PFSK-1 (cell line): ENCODE measurements around the gene ARL15.

ENCODE experiments used
- POLR2AphosphoS5 ChIP-seq: IDR thresholded peaks from 2 replicates; pipeline ENCODE4 v1.6.1; 2012; ENCODE audit warnings: low read depth, mild to moderate bottlenecking, control low read depth, low read length, moderate library complexity
- REST ChIP-seq, 2 experiments: IDR thresholded peaks; 2 replicates each; pipeline versions ENCODE4 v1.6.1 to v1.8.0; 2011 to 2012; ENCODE audit warnings: low read depth in 2 of 2, low read length in 2 of 2, control low read depth in 1 of 2, inconsistent platforms in 1 of 2, mild to moderate bottlenecking in 1 of 2, moderate library complexity in 1 of 2; ENCODE audit not compliant: insufficient read depth in 1 of 2
- SIN3A ChIP-seq: IDR thresholded peaks from 2 replicates; pipeline ENCODE4 v1.6.1; 2012; ENCODE audit warnings: mild to moderate bottlenecking, low read length, moderate library complexity, borderline replicate concordance; ENCODE audit not compliant: insufficient read depth
- TAF1 ChIP-seq: IDR thresholded peaks from 2 replicates; pipeline ENCODE4 v1.6.1; 2012; ENCODE audit warnings: low read length, control low read depth, borderline replicate concordance; ENCODE audit not compliant: insufficient read depth

- TF ChIP-seq POLR2AphosphoS5 (no peak), TAF1 (no peak), SIN3A (no peak), REST (IDR thresholded peaks at IDR 0.05; ENCODE audit: insufficient read depth in 1 of 2, low read depth in 2 of 2, low read length in 2 of 2) (no peak)
These were observed 30.4 kb downstream of the ARL15 start for GRCh38 chr5:54279960-54280359.
